Peyer's patch (tissue), 4 donors: ENCODE measurements around the gene RGS3.

Experiments
- CTCF ChIP-seq, 6 experiments: fragments of 450-650 bp in 4 of 6; fragments of 200-600 bp in 2 of 6; sonication (generic) in 1 of 6; IDR thresholded peaks; one replicate each; pipeline ENCODE4 v1.5.1; 2017 to 2019; ENCODE audit warnings: antibody characterized with exemption in 6 of 6, mild to moderate bottlenecking in 3 of 6, moderate library complexity in 1 of 6
- POLR2A ChIP-seq, 2 donors: fragments of 450-650 bp; IDR thresholded peaks; one replicate each; pipeline ENCODE4 v1.5.1; 2017; ENCODE audit warnings: antibody characterized with exemption in 2 of 2, mild to moderate bottlenecking in 2 of 2, moderate library complexity in 2 of 2

- TF ChIP-seq CTCF (IDR thresholded peaks at IDR 0.05), result no peak
- no peak for TF ChIP-seq POLR2A (IDR thresholded peaks at IDR 0.05)
Measured at GRCh38 chr9:113569472-113570060, 106.0 kb downstream of the RGS3 start.
